ENCODE results near the gene B4GALT5. TPM values are rescaled to one million over a fixed set of nuclear protein-coding genes. Genes with fewer than 3 reads are reported as not detected.
A peak's percentile ranks its signal among the peaks of the same experiment; 100 is the strongest.

The B4GALT5 gene
- polyA plus RNA-seq, 3 donors = 2.4 to 18.3 (median 2.7) TPM

DNA sequence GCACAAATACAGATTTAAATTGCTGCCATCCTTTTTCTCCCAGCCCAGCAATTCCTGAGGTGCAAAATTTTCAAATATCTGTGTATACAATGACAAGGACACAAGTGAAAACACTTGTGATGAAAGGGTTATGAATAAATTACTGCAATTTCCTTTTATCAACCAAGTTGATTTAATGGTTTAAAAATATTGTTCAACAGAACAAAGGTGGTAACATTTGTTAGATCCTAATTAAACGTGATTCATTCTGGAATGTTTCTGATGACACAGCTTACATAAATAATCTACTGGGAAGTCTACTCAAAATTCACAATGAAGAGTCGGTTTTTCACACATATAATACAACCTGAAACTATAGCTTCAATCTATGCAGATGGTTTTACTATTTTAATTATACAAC, 17.1 kb downstream of the B4GALT5 start:
- Mint-ChIP-seq H3K4me3 (no peak overlapping the region), H3K27ac (no peak overlapping the region), H3K36me3 (peaks cover 3 to 6% of the 10 kb centered on the region in 2 donors), H3K9me3 (no peaks in the 10 kb centered on the region), H3K27me3 (ENCODE audit: low read depth in 3 of 3) (peaks cover 0 to 1% (median 1%) of the 10 kb centered on the region in 3 donors), H3K4me1 (peaks cover 70% of the 10 kb centered on the region)
- no peaks in the 10 kb centered on the region for H3K27me3 ChIP-seq (ENCODE audit: control insufficient read depth in 2 of 2, insufficient read depth in 2 of 2, low read length in 2 of 2)
- peaks cover 0 to 6% of the 10 kb centered on the region in 2 donors for H3K36me3 ChIP-seq (replicated peaks in 1 of 2; ENCODE audit: control insufficient read depth in 1 of 2, insufficient read depth in 2 of 2, low read length in 2 of 2)
- no peak overlapping the region for H3K4me2 ChIP-seq (replicated peaks; ENCODE audit: extremely low read depth, low read length, poor library complexity, severe bottlenecking)
- intact Hi-C loops (cut with micrococcal nuclease) = no loop called here
- peaks cover 100% of the 10 kb centered on the region for H3K79me2 ChIP-seq (ENCODE audit: insufficient read depth, low read length)
- 50% methylated on average over 1 of the region's 2 CpGs for WGBS (ENCODE audit: insufficient coverage)
- H3K4me3 ChIP-seq (replicated peaks in 1 of 3; ENCODE audit: low read depth in 2 of 3, low read length in 3 of 3) = no peak overlapping the region
- peaks cover 99% of the 10 kb centered on the region for H4K20me1 ChIP-seq (ENCODE audit: insufficient read depth, low read length)
- H3K9ac ChIP-seq (ENCODE audit: insufficient read depth, low read length, poor library complexity, severe bottlenecking) = no peak overlapping the region
- H3K27ac ChIP-seq (ENCODE audit: low read depth in 1 of 2, low read length in 2 of 2) = peak overlapping the region in 1 of 2 donors; percentile 14
- H2AFZ ChIP-seq (ENCODE audit: insufficient read depth, low read depth, low read length, poor library complexity, severe bottlenecking) = no peak overlapping the region
- no peaks in the 10 kb centered on the region for H3K9me3 ChIP-seq (replicated peaks in 1 of 2; ENCODE audit: control insufficient read depth in 1 of 2, insufficient read depth in 1 of 2, low read length in 2 of 2)
- TF ChIP-seq, protein P1, sequence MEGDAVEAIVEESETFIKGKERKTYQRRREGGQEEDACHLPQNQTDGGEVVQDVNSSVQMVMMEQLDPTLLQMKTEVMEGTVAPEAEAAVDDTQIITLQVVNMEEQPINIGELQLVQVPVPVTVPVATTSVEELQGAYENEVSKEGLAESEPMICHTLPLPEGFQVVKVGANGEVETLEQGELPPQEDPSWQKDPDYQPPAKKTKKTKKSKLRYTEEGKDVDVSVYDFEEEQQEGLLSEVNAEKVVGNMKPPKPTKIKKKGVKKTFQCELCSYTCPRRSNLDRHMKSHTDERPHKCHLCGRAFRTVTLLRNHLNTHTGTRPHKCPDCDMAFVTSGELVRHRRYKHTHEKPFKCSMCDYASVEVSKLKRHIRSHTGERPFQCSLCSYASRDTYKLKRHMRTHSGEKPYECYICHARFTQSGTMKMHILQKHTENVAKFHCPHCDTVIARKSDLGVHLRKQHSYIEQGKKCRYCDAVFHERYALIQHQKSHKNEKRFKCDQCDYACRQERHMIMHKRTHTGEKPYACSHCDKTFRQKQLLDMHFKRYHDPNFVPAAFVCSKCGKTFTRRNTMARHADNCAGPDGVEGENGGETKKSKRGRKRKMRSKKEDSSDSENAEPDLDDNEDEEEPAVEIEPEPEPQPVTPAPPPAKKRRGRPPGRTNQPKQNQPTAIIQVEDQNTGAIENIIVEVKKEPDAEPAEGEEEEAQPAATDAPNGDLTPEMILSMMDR (IDR thresholded peaks at IDR 0.05) = no peak
- H3K4me1 ChIP-seq (ENCODE audit: control insufficient read depth in 1 of 2, insufficient read depth in 2 of 2, low read length in 2 of 2) = peaks cover 22 to 56% of the 10 kb centered on the region in 2 donors
- DNase-seq = no peak

DNA sequence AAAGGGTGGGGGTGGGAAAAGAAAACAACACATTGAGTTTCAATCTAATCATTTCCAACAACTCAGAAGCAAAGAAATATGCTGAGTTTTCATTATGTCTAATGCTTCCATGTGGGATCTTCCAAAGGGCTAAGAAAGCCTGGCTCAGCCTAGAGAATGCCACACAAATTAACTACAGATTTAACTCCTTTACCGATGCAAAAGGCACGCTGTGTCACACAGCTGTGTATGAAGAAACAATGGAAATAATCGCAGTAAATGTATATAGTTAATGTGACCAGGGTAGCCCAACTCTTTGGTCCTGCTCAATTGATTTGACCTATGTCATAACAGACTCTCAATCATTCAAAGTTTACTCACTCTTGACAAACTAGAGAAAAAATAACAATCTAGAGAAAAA, 17.8 kb downstream of the B4GALT5 start:
- no peak overlapping the region for H2AFZ ChIP-seq (ENCODE audit: insufficient read depth, low read depth, low read length, poor library complexity, severe bottlenecking)
- H3K9me3 ChIP-seq (replicated peaks in 1 of 2; ENCODE audit: control insufficient read depth in 1 of 2, insufficient read depth in 1 of 2, low read length in 2 of 2) = no peaks in the 10 kb centered on the region
- H3K79me2 ChIP-seq (ENCODE audit: insufficient read depth, low read length) = peaks cover 100% of the 10 kb centered on the region
- no CpG with 5 or more reads among the region's 3 CpGs for WGBS (ENCODE audit: insufficient coverage)
- TF ChIP-seq, protein P1 (IDR thresholded peaks at IDR 0.05) = no peak
- peaks cover 99% of the 10 kb centered on the region for H4K20me1 ChIP-seq (ENCODE audit: insufficient read depth, low read length)
- Mint-ChIP-seq H3K36me3 (peaks cover 3 to 6% of the 10 kb centered on the region in 2 donors), H3K9me3 (no peaks in the 10 kb centered on the region), H3K27ac (no peak overlapping the region), H3K4me3 (no peak overlapping the region), H3K4me1 (peaks cover 70% of the 10 kb centered on the region), H3K27me3 (ENCODE audit: low read depth in 3 of 3) (peaks cover 0 to 1% (median 0%) of the 10 kb centered on the region in 3 donors)
- no peak overlapping the region for H3K9ac ChIP-seq (ENCODE audit: insufficient read depth, low read length, poor library complexity, severe bottlenecking)
- H3K27ac ChIP-seq (ENCODE audit: low read depth in 1 of 2, low read length in 2 of 2) = peak overlapping the region in 1 of 2 donors; percentile 29
- no peak overlapping the region for H3K4me3 ChIP-seq (replicated peaks in 1 of 3; ENCODE audit: low read depth in 2 of 3, low read length in 3 of 3)
- intact Hi-C loops (cut with micrococcal nuclease) = no loop called here
- no peak for DNase-seq
- no peaks in the 10 kb centered on the region for H3K27me3 ChIP-seq (ENCODE audit: control insufficient read depth in 2 of 2, insufficient read depth in 2 of 2, low read length in 2 of 2)
- peaks cover 15 to 48% of the 10 kb centered on the region in 2 donors for H3K4me1 ChIP-seq (ENCODE audit: control insufficient read depth in 1 of 2, insufficient read depth in 2 of 2, low read length in 2 of 2)
- H3K36me3 ChIP-seq (replicated peaks in 1 of 2; ENCODE audit: control insufficient read depth in 1 of 2, insufficient read depth in 2 of 2, low read length in 2 of 2) = peaks cover 0 to 6% of the 10 kb centered on the region in 2 donors
- H3K4me2 ChIP-seq (replicated peaks; ENCODE audit: extremely low read depth, low read length, poor library complexity, severe bottlenecking) = no peak overlapping the region

Measured in CD14-positive monocyte (primary cell).